ENCODE measurements around the gene ESYT1.

ESYT1 gene

DNA sequence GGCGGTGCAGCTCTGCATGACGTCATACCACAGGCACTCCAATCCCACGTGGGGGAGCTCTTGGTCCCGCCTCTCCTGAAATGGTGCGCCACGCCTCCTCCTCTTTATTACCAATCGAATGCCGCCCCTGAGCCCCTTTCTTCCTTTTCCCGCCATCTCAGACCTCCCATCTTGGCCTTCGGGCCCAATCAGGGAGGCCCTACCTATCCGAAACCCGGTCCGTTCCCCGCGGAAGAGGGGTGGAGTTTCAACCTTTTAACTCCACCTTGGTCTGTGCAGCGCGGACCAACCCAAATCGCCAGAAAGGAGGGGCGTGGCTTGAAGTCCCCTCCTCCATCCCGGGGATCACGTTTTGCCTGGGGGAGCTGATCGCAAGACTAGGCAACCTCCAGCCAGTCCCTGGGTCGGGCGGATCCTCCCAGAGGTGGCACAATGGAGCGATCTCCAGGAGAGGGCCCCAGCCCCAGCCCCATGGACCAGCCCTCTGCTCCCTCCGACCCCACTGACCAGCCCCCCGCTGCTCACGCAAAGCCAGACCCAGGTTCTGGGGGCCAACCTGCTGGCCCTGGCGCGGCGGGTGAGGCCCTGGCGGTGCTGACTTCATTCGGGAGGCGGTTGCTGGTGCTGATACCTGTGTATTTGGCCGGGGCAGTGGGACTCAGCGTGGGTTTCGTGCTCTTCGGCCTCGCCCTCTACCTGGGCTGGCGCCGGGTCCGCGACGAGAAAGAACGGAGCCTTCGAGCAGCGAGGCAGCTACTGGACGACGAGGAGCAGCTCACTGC, at the start of gene ESYT1 (continued):
- TF ChIP-seq YY2 (tag by site-specific recombination; IDR thresholded peaks at IDR 0.05) = no peak
- peak; percentile 88 for TF ChIP-seq BCL11B (tag by site-specific recombination; IDR thresholded peaks at IDR 0.05; ENCODE audit: low read depth)
- TF ChIP-seq GLIS2 (tag by site-specific recombination; IDR thresholded peaks at IDR 0.05) = peak; percentile 98
- no peak for TF ChIP-seq ZNF558 (tag by site-specific recombination; IDR thresholded peaks at IDR 0.05)
- TF ChIP-seq, protein P1, sequence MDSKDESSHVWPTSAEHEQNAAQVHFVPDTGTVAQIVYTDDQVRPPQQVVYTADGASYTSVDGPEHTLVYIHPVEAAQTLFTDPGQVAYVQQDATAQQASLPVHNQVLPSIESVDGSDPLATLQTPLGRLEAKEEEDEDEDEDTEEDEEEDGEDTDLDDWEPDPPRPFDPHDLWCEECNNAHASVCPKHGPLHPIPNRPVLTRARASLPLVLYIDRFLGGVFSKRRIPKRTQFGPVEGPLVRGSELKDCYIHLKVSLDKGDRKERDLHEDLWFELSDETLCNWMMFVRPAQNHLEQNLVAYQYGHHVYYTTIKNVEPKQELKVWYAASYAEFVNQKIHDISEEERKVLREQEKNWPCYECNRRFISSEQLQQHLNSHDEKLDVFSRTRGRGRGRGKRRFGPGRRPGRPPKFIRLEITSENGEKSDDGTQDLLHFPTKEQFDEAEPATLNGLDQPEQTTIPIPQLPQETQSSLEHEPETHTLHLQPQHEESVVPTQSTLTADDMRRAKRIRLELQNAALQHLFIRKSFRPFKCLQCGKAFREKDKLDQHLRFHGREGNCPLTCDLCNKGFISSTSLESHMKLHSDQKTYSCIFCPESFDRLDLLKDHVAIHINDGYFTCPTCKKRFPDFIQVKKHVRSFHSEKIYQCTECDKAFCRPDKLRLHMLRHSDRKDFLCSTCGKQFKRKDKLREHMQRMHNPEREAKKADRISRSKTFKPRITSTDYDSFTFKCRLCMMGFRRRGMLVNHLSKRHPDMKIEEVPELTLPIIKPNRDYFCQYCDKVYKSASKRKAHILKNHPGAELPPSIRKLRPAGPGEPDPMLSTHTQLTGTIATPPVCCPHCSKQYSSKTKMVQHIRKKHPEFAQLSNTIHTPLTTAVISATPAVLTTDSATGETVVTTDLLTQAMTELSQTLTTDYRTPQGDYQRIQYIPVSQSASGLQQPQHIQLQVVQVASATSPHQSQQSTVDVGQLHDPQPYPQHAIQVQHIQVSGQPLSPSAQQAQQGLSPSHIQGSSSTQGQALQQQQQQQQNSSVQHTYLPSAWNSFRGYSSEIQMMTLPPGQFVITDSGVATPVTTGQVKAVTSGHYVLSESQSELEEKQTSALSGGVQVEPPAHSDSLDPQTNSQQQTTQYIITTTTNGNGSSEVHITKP (tag by site-specific recombination; IDR thresholded peaks at IDR 0.05) = peak; percentile 95
- TF ChIP-seq ZNF366 (tag by site-specific recombination; conservative IDR thresholded peaks at IDR 0.05) = peak; percentile 100
- TF ChIP-seq SP7 (tag by site-specific recombination; IDR thresholded peaks at IDR 0.05) = peak; percentile 78
- TF ChIP-seq, protein P2, sequence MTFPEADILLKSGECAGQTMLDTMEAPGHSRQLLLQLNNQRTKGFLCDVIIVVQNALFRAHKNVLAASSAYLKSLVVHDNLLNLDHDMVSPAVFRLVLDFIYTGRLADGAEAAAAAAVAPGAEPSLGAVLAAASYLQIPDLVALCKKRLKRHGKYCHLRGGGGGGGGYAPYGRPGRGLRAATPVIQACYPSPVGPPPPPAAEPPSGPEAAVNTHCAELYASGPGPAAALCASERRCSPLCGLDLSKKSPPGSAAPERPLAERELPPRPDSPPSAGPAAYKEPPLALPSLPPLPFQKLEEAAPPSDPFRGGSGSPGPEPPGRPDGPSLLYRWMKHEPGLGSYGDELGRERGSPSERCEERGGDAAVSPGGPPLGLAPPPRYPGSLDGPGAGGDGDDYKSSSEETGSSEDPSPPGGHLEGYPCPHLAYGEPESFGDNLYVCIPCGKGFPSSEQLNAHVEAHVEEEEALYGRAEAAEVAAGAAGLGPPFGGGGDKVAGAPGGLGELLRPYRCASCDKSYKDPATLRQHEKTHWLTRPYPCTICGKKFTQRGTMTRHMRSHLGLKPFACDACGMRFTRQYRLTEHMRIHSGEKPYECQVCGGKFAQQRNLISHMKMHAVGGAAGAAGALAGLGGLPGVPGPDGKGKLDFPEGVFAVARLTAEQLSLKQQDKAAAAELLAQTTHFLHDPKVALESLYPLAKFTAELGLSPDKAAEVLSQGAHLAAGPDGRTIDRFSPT (tag by site-specific recombination; IDR thresholded peaks at IDR 0.05) = peak; percentile 69; the same call in 1 of the 2 replicates
- TF ChIP-seq ZXDB (tag by site-specific recombination; IDR thresholded peaks at IDR 0.05) = peak; percentile 79
- TF ChIP-seq, protein P3, sequence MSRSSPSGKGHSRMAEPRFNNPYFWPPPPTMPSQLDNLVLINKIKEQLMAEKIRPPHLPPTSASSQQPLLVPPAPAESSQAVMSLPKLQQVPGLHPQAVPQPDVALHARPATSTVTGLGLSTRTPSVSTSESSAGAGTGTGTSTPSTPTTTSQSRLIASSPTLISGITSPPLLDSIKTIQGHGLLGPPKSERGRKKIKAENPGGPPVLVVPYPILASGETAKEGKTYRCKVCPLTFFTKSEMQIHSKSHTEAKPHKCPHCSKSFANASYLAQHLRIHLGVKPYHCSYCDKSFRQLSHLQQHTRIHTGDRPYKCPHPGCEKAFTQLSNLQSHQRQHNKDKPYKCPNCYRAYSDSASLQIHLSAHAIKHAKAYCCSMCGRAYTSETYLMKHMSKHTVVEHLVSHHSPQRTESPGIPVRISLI (tag by site-specific recombination; IDR thresholded peaks at IDR 0.05) = no peak
- TF ChIP-seq ZNF114 (tag by site-specific recombination; IDR thresholded peaks at IDR 0.05) = no peak
- no peak for TF ChIP-seq ZNF529 (tag by site-specific recombination; IDR thresholded peaks at IDR 0.05; ENCODE audit: insufficient replicate concordance)
- TF ChIP-seq, protein P4, sequence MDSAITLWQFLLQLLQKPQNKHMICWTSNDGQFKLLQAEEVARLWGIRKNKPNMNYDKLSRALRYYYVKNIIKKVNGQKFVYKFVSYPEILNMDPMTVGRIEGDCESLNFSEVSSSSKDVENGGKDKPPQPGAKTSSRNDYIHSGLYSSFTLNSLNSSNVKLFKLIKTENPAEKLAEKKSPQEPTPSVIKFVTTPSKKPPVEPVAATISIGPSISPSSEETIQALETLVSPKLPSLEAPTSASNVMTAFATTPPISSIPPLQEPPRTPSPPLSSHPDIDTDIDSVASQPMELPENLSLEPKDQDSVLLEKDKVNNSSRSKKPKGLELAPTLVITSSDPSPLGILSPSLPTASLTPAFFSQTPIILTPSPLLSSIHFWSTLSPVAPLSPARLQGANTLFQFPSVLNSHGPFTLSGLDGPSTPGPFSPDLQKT (IDR thresholded peaks at IDR 0.05; ENCODE audit: borderline replicate concordance, low read depth, low read length) = no peak
- TF ChIP-seq ZNF473 (tag by site-specific recombination; IDR thresholded peaks at IDR 0.05) = no peak
- TF ChIP-seq, protein P5, sequence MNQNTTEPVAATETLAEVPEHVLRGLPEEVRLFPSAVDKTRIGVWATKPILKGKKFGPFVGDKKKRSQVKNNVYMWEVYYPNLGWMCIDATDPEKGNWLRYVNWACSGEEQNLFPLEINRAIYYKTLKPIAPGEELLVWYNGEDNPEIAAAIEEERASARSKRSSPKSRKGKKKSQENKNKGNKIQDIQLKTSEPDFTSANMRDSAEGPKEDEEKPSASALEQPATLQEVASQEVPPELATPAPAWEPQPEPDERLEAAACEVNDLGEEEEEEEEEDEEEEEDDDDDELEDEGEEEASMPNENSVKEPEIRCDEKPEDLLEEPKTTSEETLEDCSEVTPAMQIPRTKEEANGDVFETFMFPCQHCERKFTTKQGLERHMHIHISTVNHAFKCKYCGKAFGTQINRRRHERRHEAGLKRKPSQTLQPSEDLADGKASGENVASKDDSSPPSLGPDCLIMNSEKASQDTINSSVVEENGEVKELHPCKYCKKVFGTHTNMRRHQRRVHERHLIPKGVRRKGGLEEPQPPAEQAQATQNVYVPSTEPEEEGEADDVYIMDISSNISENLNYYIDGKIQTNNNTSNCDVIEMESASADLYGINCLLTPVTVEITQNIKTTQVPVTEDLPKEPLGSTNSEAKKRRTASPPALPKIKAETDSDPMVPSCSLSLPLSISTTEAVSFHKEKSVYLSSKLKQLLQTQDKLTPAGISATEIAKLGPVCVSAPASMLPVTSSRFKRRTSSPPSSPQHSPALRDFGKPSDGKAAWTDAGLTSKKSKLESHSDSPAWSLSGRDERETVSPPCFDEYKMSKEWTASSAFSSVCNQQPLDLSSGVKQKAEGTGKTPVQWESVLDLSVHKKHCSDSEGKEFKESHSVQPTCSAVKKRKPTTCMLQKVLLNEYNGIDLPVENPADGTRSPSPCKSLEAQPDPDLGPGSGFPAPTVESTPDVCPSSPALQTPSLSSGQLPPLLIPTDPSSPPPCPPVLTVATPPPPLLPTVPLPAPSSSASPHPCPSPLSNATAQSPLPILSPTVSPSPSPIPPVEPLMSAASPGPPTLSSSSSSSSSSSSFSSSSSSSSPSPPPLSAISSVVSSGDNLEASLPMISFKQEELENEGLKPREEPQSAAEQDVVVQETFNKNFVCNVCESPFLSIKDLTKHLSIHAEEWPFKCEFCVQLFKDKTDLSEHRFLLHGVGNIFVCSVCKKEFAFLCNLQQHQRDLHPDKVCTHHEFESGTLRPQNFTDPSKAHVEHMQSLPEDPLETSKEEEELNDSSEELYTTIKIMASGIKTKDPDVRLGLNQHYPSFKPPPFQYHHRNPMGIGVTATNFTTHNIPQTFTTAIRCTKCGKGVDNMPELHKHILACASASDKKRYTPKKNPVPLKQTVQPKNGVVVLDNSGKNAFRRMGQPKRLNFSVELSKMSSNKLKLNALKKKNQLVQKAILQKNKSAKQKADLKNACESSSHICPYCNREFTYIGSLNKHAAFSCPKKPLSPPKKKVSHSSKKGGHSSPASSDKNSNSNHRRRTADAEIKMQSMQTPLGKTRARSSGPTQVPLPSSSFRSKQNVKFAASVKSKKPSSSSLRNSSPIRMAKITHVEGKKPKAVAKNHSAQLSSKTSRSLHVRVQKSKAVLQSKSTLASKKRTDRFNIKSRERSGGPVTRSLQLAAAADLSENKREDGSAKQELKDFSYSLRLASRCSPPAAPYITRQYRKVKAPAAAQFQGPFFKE (tag by site-specific recombination; IDR thresholded peaks at IDR 0.05; ENCODE audit: borderline replicate concordance) = 0 out of 2 replicates have a peak, but pooled peaks have one; percentile 30
- TF ChIP-seq ZNF660 (tag by site-specific recombination; IDR thresholded peaks at IDR 0.05) = peak; percentile 26
- TF ChIP-seq ZNF501 (tag by site-specific recombination; IDR thresholded peaks at IDR 0.05) = peak; percentile 89
- peak; percentile 10; the same call in 1 of the 2 replicates for TF ChIP-seq ZNF600 (tag by site-specific recombination; IDR thresholded peaks at IDR 0.05)
- peak; percentile 62 for TF ChIP-seq ZIC2 (tag by site-specific recombination; IDR thresholded peaks at IDR 0.05)
- TF ChIP-seq ZFP37 (tag by site-specific recombination; IDR thresholded peaks at IDR 0.05) = peak; percentile 63
- no peak for TF ChIP-seq SCRT1 (tag by site-specific recombination; IDR thresholded peaks at IDR 0.05; ENCODE audit: borderline replicate concordance)
- TF ChIP-seq, protein P6, sequence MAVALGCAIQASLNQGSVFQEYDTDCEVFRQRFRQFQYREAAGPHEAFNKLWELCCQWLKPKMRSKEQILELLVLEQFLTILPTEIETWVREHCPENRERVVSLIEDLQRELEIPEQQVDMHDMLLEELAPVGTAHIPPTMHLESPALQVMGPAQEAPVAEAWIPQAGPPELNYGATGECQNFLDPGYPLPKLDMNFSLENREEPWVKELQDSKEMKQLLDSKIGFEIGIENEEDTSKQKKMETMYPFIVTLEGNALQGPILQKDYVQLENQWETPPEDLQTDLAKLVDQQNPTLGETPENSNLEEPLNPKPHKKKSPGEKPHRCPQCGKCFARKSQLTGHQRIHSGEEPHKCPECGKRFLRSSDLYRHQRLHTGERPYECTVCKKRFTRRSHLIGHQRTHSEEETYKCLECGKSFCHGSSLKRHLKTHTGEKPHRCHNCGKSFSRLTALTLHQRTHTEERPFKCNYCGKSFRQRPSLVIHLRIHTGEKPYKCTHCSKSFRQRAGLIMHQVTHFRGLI (tag by site-specific recombination; IDR thresholded peaks at IDR 0.05) = 0 out of 2 replicates have a peak, but pooled peaks have one; percentile 57
- peak; percentile 99 for TF ChIP-seq SP2 (tag by site-specific recombination; IDR thresholded peaks at IDR 0.05)
